ENCODE measurements around the gene OIT3. TPM values are rescaled to one million over a fixed set of nuclear protein-coding genes. Genes with fewer than 3 reads are reported as not detected.
"Not testable (repeated sequence)": the region's sequence is repeated elsewhere in the genome, so short reads cannot be mapped to it uniquely, and the experiment has no call there.

OIT3 gene
- total RNA-seq, 1 donor from 2014 or later, result 0.23 TPM

DNA sequence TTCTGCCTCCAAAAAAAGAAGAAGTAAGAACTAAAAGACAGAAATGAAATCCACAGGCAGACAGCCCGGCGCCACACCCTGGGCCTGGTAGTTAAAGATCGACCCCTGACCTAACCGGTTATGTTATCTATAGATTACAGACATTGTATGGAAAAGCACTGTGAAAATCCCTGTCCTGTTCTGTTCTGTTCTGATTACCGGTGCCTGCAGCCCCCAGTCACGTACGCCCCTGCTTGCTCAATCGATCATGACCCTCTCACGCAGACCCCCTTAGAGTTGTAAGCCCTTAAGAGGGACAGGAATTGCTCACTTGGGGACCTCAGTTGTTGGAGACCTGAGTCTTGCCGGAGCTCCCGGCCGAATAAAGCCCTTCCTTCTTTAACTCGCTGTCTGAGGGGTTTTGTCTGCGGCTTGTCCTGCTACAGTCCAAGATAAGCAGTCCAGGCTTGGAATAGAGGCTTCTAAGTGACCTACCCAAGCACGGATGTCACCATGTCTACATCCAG lies 10.5 kb downstream of the OIT3 start:
- not testable (repeated sequence) for DNase-seq (ENCODE audit: low spot score)

DNA sequence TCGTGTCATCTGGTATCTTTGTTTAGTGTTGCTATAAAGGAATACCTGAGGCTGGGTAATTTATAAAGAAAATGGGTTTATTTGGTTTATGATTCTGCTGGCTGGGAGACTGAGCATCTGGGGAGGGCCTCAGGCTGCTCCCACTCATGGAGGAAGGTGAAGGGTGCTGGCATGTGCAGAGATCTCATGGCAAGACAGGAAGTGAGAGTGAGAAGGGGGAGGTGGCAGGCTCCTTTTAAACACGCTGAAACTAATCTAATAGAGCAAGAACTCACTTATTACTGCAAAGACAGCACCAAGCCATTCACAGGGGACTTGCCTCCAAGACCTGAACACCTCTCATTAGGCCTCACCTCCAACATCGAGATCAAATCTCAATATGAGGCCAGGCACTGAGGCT lies 11.3 kb downstream of the OIT3 start:
- DNase-seq (ENCODE audit: low spot score), result no peak

DNA sequence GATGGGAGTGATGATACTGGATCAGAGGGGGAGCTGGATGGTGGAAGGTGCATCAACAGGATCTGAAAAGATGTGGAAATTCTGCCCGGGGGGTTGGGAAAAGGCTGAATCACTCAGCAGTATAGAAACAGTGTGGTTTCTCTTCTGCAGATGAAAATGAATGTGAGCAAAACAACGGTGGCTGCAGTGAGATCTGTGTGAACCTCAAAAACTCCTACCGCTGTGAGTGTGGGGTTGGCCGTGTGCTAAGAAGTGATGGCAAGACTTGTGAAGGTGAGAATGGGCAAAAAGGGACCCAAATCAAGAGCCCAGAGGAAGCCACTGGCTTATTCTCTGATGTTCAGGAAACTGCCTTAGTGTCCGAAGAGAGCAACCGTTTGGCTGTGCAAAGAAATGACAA lies 12.9 kb downstream of the OIT3 start:
- no peak for DNase-seq (ENCODE audit: low spot score)

DNA sequence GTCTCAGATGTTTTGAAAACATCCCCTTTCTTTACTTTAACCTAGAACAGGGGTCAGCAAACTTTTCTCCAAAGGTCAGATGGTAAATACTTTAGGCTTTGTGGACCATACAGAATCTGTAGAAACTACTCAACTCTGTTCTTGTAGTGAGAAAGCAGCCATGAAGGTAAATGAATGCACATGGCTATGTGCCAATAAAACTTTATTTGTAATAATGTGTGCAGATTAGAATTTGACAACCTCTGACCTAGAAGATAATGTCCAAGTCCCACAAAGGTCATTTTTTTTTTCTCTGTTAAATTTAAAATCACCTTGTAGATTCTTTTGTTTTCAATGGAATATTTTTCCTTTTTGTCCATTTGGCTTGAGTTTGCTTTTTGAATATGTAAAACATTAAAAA lies 17.2 kb downstream of the OIT3 start:
- no peak for DNase-seq (ENCODE audit: low spot score)

- DNase-seq (ENCODE audit: low spot score), result no peak
These were observed 18.2 kb downstream of the OIT3 start for GRCh38 chr10:72911758-72912157.

DNA sequence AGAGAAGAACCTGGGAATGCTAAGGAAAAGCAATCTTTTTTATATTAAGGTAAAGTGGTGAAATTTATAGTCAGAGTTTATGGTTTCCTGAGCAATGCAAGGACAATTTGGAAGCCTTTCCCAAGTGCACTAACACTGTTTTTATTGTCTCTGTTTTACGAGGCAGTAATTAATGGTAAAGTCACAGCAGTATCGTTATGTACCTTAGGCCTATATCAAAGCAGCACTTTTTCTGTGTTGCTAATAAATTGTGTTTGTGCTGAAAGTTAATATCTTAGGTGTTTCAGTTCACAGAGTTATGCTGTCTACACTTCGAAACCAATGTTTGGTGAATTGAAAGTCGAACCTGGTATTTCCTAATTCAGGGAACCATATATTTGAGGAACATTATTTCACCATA lies 19.2 kb downstream of the OIT3 start:
- DNase-seq (ENCODE audit: low spot score), result no peak

GRCh38 chr10:72913287-72913686 lies 19.7 kb downstream of the OIT3 start:
- no peak for DNase-seq (ENCODE audit: low spot score)

GRCh38 chr10:72917201-72917600 lies 23.7 kb downstream of the OIT3 start:
- DNase-seq (ENCODE audit: low spot score), result not testable (repeated sequence)

DNA sequence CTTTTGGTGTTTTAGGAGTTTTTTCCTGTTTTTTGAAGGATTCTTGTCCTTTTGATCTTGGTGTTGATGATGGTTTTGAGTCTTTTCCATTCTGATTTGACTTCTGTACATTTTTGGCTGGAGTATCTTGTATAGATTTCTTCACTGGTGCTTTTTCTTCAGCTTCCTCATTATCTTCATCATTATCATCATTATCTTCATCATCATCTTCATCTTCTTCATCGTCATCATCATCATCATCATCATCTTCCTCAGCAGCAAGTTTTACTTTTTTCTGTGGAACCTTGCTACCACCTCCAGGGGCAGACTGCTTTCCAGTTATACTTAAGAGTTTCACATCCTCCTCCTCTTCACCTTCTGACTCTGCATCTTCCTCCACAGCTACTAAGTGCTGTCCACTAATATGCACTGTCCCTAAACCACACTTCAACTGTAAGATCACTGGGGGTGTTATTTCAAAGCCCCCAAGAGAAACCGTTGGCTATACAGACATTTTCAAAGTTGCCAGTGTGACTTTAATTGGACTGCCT lies 24.3 kb downstream of the OIT3 start:
- not testable (repeated sequence) for DNase-seq (ENCODE audit: low spot score)

- DNase-seq (ENCODE audit: low spot score), result no peak
These were observed 24.8 kb downstream of the OIT3 start for GRCh38 chr10:72918352-72918751.

DNA sequence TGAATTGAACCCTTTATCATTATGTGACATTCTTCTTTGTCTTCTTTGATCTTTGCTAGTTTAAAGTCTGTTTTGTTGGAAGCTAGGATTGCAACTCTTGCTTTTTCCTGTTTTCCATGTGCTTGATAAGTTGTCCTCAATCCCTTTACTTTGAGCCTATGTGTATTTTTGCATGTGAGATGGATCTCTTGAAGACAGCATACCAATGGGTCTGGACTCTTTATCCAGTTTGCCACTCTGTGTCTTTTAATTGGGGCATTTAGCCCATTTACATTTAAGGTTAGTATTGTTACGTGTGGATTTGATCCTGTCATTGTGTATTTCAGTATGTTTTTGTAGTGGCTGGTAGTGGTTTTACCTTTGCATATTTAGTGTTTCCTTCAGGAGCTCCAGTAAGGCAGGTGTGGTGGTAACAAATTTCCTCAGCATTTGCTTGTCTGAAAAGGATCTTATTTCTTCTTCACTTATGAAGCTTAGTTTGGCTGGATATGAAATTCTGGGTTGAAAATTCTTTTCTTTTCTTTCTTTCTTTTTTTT lies 27.7 kb downstream of the OIT3 start:
- not testable (repeated sequence) for DNase-seq (ENCODE audit: low spot score)

GRCh38 chr10:72924351-72924750 lies 30.8 kb downstream of the OIT3 start:
- DNase-seq (ENCODE audit: low spot score), result no peak

GRCh38 chr10:72925951-72926465 lies 32.5 kb downstream of the OIT3 start:
- DNase-seq (ENCODE audit: low spot score), result no peak

DNA sequence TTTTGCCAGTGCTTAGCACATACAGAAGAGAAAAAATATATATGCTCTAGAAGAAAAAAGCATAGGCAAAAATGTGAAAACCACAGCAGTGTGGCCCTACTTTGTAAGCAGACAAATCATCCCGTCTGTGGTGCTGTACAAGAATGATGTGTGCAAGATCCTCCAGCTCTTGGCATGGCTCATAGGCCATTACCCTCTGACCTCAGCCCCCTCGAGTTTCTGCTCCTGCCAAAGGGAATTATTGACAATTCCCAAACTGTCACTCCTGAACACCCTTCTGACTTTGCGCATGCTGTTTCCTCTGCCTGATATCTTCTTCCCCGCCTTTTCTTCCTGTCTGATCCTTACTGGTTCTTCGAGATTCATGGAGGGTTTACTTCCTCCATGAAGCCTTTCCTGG lies 33.9 kb downstream of the OIT3 start:
- no peak for DNase-seq (ENCODE audit: low spot score)

DNA sequence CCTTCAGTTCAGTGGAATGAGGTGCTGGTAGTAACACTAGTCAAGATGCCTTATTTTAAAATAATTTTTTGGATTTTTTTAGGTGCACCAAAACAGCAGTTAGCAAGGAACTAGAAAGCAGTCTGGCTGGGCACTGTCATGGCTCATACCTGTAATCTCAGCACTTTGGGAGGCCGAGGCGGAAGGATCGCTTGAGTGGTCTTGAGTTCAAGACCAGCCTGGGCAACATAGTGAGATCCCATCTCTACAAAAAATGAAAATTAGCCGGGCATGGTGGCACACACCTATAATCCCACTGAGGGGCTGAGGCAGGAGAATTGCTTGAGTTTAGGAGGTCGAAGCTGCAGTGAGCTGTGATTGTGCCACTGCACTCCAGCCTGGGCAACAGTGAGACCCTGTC lies 35.3 kb downstream of the OIT3 start:
- DNase-seq (ENCODE audit: low spot score), result no peak

DNA sequence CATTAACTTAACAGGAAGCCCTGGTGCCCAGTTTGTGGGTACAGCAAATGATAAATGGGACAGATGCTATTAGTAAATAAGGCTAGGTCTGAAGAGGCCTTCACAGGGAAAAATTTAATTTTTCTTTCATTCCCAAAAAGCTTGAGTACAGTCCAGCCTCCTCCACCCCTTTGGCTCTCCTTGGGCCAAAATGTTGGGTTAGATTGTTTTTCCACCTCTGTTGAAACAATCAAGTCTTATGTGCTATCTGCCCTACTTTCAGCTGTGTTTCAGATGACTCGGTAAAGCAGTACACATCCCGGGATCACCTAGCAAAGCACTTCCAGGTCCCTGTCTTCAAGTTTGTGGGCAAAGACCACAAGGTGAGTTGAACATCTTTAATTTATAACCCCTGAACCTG lies 36.7 kb downstream of the OIT3 start:
- no peak for DNase-seq (ENCODE audit: low spot score)

- DNase-seq (ENCODE audit: low spot score), result no peak
These were observed 38.9 kb downstream of the OIT3 start for GRCh38 chr10:72932259-72933015.

DNA sequence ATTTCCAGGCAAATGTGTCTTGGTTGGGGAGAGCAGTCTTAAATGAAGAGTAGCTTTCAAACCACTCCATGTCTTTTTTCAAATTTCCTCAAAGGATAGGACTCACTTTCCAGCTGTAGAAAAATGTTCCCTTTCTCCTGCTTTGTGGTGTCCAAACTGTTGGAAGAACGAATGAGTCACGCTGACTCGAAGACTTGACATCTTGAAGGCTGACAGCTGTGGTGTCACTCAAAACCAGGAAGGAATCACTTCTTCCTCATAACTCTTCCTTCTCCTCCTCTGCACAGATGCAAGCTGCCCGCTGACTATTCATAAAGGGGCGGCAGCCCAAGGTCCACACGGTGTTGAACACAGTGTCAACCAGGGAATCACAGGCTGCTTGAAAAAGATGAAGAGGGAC lies 41.8 kb downstream of the OIT3 start:
- DNase-seq (ENCODE audit: low spot score), result no peak

DNA sequence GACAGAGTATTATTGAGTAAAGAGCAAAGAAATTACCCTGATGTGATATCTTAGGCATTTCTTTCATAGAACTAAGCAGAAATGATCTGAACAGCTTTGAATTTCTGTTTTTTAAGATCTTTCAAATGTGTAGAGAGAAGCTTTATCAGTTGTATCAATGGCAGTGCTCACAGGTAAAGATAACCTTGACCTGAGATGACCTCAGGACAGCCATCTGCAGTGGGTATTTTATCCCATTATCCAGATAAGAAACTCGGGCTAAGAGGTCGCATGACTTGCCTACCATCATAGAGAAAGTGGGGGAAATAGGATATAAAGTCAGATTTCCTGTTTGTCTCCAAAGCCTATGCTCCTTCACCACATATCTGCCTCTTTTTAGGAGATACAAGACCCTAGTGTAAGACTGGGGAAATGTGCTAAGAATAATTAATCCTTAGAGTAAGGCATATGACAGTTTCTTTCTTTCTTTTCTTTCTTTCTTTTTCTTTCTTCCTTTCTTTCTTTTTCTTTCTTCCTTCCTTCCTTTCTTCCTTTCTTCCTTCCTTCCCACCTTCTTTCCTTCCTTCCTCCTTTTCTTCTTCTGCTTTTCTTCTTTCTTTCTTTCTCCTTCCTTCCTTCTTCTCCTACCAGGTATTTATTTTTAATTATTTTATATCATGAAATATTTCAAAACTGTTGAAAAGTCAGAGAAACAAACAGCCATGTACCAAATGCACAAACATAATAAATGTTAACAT lies 50.1 kb downstream of the OIT3 start:
- DNase-seq (ENCODE audit: low spot score), result no peak

DNA sequence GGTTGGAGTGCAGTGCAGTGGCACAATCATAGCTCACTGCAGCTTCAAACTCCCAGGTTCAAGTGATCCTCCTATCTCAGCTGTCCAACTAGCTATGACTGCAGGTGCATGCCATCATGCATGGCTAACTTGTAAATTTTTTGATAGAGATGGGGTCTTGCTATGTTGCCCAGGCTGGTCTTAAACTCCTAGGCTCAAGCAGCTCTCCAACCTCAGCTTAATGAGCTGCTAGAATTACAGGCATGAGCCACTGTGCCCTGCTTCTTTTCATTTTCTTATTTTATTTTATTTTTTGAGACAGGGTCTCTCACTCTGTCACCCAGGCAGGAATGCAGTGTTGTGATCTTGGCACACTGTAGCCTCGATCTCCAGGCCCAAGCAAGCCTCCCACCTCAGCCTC lies 53.4 kb downstream of the OIT3 start:
- DNase-seq (ENCODE audit: low spot score), result no peak

GRCh38 chr10:72948762-72949161 lies 55.2 kb downstream of the OIT3 start:
- DNase-seq (ENCODE audit: low spot score), result no peak

GRCh38 chr10:72951760-72952159 lies 58.2 kb downstream of the OIT3 start:
- DNase-seq (ENCODE audit: low spot score), result no peak
